OCI-LY3 (cell line): Measurements from ENCODE around the gene LRP1-AS.
A peak's percentile ranks its signal among the peaks of the same experiment; 100 is the strongest.

ENCODE experiments used
- H2AFZ ChIP-seq: fragments of 200-600, 300-600 bp; shearing (Covaris generic); 2 replicates; pipeline ENCODE4 v1.6.0; 2014; ENCODE audit warnings: antibody characterized with exemption, low read depth, low read length
- H3K27ac ChIP-seq: fragments of 200-600, 300-600 bp; sonication (generic); 2 replicates; pipeline ENCODE4 v1.5.1; 2014; ENCODE audit warnings: mild to moderate bottlenecking, low read length, moderate library complexity, mixed read lengths
- H3K27me3 ChIP-seq: fragments of 200-600, 300-600 bp; sonication (generic); 2 replicates; pipeline ENCODE4 v1.6.1; 2014; ENCODE audit warnings: low read depth, low read length, mixed read lengths
- H3K36me3 ChIP-seq: fragments of 200-600, 300-600 bp; sonication (generic); replicated peaks from 2 replicates; pipeline ENCODE3; 2014; ENCODE audit warnings: low read depth, low read length, mixed read lengths
- H3K4me1 ChIP-seq: fragments of 300-600, 200-600 bp; sonication (generic); 2 replicates; pipeline ENCODE4 v1.6.1; 2014; ENCODE audit warnings: low read length, mixed read lengths
- H3K4me2 ChIP-seq: fragments of 200-600, 300-600 bp; sonication (generic); 2 replicates; pipeline ENCODE4 v1.6.1; 2014; ENCODE audit warnings: low read length, mixed read lengths
- H3K4me3 ChIP-seq: fragments of 300-600, 200-600 bp; sonication (generic); 2 replicates; pipeline ENCODE4 v1.5.1; 2014; ENCODE audit warnings: antibody characterized with exemption, mild to moderate bottlenecking, low read length, moderate library complexity
- H3K79me2 ChIP-seq: fragments of 300-600, 200-600 bp; shearing (Covaris generic); 2 replicates; pipeline ENCODE4 v1.6.1; 2014; ENCODE audit warnings: mild to moderate bottlenecking, low read length, mixed read lengths
- H3K9ac ChIP-seq: fragments of 300-600, 200-600 bp; shearing (Covaris generic); 2 replicates; pipeline ENCODE4 v1.6.0; 2014; ENCODE audit warnings: mild to moderate bottlenecking, low read length, moderate library complexity
- H3K9me3 ChIP-seq: fragments of 200-600, 300-600 bp; shearing (Covaris generic); 2 replicates; pipeline ENCODE4 v1.6.1; 2014; ENCODE audit warnings: low read length, mixed read lengths; ENCODE audit not compliant: insufficient read depth
- H4K20me1 ChIP-seq: fragments of 200-600, 300-600 bp; sonication (generic); 2 replicates; pipeline ENCODE4 v1.6.1; 2016; ENCODE audit warnings: low read length, mixed read lengths; ENCODE audit not compliant: insufficient read depth
- CTCF ChIP-seq: fragments of 200-600, 300-600 bp; sonication (generic); IDR thresholded peaks from 2 replicates; pipeline ENCODE4 v1.5.1; 2014; ENCODE audit warnings: antibody characterized with exemption, low read length, low read depth
- EZH2phosphoT487 ChIP-seq: fragments of 200-600 bp; shearing (Covaris generic); IDR thresholded peaks from 2 replicates; pipeline ENCODE4 v1.6.1; 2018; ENCODE audit warnings: antibody characterized with exemption, mixed run types, low read depth

LRP1-AS gene

GRCh38 chr12:57154076-57154475 lies 6.7 kb upstream of the LRP1-AS start:
- no peaks in the 10 kb centered on the region for H3K36me3 ChIP-seq
- H4K20me1 ChIP-seq = no peaks in the 10 kb centered on the region
- H3K27ac ChIP-seq = no peak overlapping the region
- H3K4me1 ChIP-seq = peaks cover 20% of the 10 kb centered on the region
- no peak overlapping the region for H2AFZ ChIP-seq
- no peaks in the 10 kb centered on the region for H3K79me2 ChIP-seq
- H3K9ac ChIP-seq = no peak overlapping the region
- H3K9me3 ChIP-seq = no peaks in the 10 kb centered on the region
- no peaks in the 10 kb centered on the region for H3K27me3 ChIP-seq
- H3K4me3 ChIP-seq = no peak overlapping the region
- H3K4me2 ChIP-seq = peak overlapping the region; percentile 33
- TF ChIP-seq EZH2phosphoT487 (no peak), CTCF (no peak)

GRCh38 chr12:57153415-57153997 lies 6.1 kb upstream of the LRP1-AS start:
- H3K4me2 ChIP-seq = no peak overlapping the region
- H3K36me3 ChIP-seq = no peaks in the 10 kb centered on the region
- H3K9ac ChIP-seq = no peak overlapping the region
- H4K20me1 ChIP-seq = no peaks in the 10 kb centered on the region
- H3K9me3 ChIP-seq = no peaks in the 10 kb centered on the region
- no peaks in the 10 kb centered on the region for H3K79me2 ChIP-seq
- no peaks in the 10 kb centered on the region for H3K27me3 ChIP-seq
- H3K4me3 ChIP-seq = no peak overlapping the region
- H2AFZ ChIP-seq = no peak overlapping the region
- no peak overlapping the region for H3K27ac ChIP-seq
- H3K4me1 ChIP-seq = peaks cover 20% of the 10 kb centered on the region
- TF ChIP-seq CTCF = no peak
- no peak for TF ChIP-seq EZH2phosphoT487

GRCh38 chr12:57152639-57153038 lies 5.2 kb upstream of the LRP1-AS start:
- Histone ChIP-seq H3K27ac (no peak overlapping the region), H3K4me2 (no peak overlapping the region), H4K20me1 (no peaks in the 10 kb centered on the region), H3K9me3 (no peaks in the 10 kb centered on the region), H3K4me3 (no peak overlapping the region), H3K27me3 (no peaks in the 10 kb centered on the region), H3K9ac (no peak overlapping the region), H3K4me1 (peaks cover 15% of the 10 kb centered on the region), H2AFZ (no peak overlapping the region), H3K79me2 (no peaks in the 10 kb centered on the region), H3K36me3 (no peaks in the 10 kb centered on the region)
- no peak for TF ChIP-seq EZH2phosphoT487
- no peak for TF ChIP-seq CTCF

- H4K20me1 ChIP-seq = no peaks in the 10 kb centered on the region
- TF ChIP-seq CTCF (no peak), EZH2phosphoT487 (no peak)
- no peak overlapping the region for H3K9ac ChIP-seq
- H3K4me3 ChIP-seq = no peak overlapping the region
- H3K36me3 ChIP-seq = no peaks in the 10 kb centered on the region
- no peak overlapping the region for H2AFZ ChIP-seq
- H3K27ac ChIP-seq = no peak overlapping the region
- H3K79me2 ChIP-seq = no peaks in the 10 kb centered on the region
- no peak overlapping the region for H3K4me2 ChIP-seq
- peaks cover 14% of the 10 kb centered on the region for H3K4me1 ChIP-seq
- H3K9me3 ChIP-seq = no peaks in the 10 kb centered on the region
- no peaks in the 10 kb centered on the region for H3K27me3 ChIP-seq
Measured at GRCh38 chr12:57151741-57152630, 4.6 kb upstream of the LRP1-AS start.
